HG02610 (cell line): ENCODE data around the gene WDR18.
"Not testable (repeated sequence)": the region's sequence is repeated elsewhere in the genome, so short reads cannot be mapped to it uniquely, and the experiment has no call there.

Experiments
- ATAC-seq: cut with Tn5 transposase; IDR thresholded peaks from one replicate; pipeline ENCODE4 v1.9.1; 2021; ENCODE audit warnings: mild to moderate bottlenecking, moderate library complexity; ENCODE audit not compliant: unreplicated experiment

WDR18 gene

DNA sequence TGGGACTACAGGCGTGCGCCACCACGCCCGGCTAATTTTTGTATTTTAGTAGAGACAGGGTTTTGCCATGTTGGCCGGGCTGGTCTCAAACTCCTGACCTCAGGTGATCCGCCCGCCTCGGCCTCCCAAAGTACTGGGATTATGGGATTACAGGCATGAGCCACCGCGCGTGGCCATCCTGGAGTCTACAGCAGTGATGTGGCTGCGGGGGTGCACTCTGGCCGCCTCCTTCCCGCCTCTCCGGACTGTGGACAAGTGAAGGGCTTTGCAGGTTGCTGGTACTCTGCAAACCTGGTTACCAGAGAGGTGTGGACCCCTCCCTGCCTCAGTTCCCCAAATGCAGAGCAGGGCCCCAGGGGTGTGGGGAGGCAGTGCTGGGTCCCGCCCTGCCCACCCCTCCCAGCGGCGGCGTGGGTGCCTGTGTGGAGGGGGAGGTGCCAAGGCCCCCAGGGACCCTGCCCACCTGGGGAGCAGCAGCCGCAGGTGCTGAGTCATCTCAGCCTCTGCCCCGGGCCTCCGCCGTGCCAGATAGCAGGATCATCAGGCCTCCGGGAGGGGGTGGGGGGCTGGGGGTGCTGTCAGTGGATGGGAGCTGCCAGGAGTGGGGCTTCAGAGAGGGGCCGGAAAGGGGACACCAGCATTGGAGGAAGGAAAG is 35.2 kb upstream of the WDR18 start:
- ATAC-seq, result no peak

DNA sequence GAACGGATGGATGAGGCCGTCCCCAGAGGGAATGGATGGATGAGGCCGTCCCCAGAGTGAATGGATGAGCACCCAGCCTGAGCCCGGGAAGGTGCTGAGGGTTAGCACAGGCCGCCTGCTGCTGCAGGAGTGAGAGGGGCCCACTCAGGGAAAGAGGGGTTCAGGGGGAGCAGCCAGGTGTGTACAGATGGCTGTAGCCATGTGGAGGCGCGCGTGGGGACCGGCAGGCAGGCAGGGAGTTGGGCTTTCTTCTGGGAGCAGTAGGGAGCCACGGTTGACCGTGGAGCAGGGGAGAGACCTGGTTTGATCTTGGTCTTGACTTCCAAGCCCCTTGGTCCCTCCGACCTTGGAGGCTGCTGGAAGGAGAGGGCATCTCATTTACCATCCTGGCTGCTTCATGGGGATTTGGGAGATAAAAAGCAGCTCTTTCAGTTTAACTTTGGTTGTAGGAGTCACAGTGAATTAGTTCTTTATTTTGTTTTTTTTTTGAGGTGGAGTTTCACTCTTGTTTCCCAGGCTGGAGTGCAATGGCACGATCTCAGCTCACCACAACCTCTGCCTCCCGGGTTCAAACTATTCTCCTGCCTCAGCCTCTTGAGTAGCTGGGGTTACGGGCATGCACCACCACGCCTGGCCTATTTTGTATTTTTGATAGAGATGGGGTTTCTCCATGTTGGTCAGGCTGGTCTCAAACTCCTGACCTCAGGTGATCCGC is 33.6 kb upstream of the WDR18 start:
- ATAC-seq, result no peak

DNA sequence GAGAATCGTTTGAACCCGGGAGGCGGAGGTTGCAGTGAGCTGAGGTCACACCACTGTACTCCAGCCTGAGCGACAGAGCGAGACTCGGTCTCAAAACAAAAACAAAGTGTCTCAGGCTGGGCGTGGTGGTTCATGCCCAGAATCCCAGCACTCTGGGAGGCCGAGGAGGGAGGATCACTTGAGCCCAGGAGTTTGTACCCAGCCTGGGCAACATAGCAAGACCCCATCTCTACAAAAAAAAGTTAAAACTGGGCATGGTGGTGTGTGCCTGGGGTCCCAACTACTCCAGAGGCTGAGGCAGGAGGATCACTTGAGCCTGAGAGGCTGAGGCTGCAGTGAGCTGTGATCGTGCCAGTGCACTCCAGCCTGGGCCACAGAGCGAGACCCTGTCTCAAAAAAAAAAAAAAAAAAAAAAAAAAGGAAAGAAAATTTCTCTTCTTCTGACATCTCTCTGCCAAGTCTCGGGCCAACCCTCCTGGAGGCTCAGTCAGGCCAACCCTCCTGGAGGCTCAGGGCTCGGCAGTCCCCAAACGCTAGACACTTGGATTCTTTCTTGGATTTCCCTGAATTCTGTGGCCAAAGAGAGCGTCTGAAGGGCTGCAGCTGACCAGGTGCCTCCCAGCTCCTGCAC is 32.0 kb upstream of the WDR18 start:
- ATAC-seq, result no peak

DNA sequence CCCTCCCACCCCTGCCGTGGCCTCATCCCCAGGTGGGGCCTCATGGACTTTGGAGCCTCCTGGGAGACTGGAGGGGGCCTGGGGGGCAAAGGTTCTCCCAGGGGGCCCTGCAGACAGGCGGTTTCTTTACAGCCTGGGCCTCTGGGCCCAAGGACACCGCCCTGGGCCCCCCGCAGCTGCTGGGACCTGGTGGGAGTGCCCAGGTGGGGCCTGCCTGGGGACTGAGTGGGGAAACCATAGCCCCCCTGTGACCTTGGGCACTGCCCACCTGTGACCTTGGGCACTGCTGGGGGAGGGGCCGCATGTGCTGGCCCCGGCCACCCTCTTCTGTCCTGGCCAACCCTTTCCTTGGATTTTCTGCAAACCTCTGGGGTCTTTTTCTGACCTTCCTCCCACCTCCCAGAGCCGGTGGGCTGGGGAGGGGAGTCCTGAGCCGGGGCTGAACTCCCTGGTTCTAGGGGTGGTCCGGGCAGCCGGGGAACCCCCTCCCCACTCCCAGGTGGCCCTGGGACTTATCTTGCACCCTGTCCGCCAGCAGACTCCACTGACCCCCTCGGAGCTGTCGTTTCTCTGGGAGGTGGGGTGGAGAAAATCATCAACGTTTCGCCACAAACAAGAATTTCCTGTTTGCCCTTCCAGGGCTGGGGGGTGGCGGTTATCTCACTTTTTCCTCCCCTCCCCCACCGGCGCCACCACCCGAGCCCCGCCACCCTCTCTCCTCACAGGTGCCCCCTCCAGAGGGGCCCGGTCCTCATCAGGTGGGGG is 31.3 kb upstream of the WDR18 start:
- ATAC-seq, result no peak

DNA sequence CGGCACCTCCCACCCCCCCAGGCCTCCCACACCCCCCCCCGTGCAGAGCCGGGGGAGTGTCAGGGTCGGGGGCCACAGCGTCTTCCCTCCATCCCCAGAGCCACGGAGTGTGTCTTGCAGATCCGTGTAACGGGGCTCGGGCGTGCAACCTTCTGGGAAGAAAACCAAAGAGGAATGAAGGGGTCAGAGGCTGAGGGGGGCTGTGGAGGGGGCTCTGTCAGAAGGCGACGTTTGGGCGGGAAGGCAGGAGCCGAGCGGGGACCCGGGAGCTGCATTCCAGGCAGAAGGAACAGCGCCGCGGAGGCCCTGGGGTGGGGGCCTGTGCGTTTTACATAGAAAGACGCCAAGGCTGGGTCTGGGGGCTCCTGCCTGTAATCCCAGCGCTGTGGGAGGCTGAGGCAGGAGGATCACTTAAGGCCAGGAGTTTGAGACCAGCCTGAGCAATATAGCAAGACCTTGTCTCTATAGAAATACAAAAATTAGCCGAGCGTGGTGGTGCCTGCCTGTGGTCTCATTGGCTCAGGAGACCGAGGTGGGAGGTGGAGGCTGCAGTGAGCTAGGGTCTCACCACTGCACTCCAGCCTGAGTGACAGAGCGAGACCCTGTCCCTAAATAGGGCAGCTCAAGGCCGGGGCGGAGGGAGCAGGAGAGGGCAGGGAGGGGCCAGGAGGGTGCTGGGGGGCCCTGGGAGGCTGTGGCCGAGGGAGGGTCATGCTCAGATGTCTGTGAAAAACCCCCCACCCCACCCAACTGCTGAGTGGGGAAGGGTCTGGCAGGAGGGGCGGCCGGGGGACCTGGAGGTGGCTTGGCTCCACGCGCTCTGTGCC is 30.5 kb upstream of the WDR18 start:
- no peak for ATAC-seq

DNA sequence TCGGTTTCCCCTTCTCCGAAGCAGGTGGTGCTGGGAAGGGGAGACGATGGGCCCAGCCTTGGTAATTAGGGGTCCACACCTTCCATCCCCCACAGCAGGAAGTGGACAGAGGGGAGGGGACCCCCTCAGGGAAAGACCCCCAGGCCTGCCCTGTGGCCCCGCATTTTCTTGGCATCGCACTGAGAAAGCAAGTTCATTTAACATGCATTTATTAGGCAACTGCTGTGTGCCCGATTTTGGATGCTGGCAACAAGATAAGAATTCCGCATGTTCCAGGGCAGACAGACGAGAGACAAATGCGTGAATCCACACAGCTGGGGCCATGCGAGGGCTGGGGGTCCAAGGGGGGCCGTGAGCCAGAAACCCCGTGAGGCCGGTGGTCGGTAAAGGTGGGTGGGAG is 29.9 kb upstream of the WDR18 start:
- no peak for ATAC-seq

DNA sequence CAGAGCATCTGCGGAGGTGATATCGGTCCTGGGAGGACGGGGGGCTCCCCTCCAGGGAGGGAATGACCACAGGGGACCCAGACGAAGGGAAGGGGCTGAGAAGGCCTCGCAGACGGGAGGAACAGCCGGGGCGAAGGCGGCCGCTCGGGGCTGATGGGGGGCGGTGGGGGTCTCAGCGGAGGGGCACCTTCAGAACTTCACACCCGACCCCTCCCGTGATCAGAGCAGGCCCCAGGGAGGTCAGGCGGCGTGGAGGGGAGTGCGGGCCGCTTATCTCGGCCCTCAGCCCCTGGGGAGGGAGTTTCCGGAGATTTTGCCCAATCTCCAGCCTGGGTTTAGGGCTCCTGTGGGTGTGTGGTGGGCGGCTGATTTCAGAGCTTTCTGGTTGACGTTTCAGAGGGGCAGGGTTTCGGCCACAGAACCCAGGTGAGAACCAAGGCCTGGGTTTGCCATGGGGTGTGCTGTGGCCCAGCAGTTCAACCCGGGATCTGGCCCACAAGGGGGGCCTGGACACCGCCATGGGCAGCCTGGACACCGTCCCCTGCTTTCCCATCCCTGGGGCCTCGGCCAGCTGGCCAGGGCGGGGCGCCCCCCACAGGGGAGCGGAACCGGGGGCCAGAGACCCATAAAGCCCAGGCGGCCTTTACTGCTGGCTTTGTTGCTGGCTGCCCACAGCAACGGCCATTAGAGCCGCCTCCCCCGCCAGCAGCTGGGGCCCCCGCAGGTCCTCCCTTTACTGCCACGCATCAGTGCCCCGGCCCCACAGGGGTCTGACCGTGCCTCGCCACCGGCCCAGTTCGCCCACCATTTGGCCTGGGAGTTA is 29.3 kb upstream of the WDR18 start:
- ATAC-seq, result no peak

DNA sequence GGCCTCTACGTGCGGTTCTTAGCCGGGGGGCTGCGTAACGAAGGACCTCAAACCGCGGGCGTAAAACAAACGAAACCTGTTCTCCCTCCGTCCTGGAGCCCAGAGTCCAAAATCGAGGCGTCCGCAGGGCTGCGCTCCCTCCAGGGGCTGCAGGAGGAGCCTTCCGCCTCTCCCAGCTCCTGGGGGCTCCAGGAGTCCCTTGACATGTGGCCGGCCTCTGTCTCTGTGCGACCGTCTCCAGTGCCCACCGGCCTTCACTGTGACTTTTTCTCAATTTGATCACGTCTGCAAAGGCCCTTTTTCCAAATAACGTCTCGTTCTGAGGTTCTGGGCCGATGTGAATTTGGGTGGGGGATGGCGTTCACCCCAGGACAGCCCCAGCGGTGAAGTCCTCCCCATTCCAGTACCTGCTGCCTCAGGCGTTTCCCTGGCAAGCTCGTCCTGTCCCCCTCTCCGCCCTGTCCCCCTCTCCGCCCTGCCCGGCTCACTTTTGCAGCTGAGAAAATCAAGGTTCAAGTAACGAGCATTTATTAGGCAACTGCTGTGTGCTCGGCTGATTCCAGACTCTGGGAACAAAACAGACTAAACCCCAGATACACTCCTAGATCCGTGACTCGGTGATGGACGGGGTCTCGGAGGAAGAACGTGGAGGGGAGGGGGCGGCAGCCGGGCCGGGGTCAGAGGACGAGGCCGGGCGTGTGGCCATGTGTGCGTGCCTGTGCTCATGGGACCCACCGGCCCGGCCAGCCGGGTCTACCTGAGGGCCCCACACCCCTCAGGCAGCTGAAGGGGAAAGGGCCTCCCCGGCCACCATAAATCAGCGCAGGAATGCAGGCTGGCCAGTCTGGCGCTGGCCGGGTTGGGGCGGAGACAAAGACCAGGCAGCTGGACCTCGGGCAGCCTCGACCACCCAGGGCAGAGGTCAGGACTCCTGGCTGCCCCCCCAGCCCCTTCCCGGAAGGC is 28.1 kb upstream of the WDR18 start:
- no peak for ATAC-seq

DNA sequence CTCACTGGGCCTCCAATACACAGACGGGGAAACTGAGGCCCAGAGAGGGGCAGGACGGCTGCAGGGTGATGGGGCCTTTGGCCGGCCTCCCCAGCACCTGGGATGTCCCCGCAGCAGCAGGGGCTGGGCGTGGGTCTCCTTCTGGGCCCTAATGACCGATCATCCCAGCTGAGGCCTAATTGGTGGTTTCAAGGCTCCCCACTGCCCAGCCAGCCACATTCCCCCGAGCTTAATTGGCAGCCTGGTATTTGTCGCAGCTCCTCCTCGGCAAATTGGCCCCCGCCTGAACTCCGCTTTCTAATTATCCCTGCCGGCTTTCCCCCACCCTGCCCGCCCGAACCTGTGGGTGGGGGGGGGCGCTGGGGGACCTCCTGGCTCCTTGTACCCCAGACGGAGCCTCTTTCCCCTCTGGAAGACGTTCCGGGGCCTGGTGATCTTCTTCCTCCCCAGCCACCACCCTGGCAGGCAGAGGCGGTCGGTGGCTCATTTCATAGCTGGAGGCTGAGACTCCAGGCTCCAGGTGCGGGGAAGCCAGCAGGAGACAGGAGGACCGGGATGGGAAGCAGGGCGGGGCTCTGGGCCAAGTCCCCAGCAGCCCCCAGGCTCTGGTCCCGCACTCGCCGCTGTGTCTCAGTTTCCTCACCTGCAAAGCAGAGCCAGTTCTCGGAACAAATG is 27.2 kb upstream of the WDR18 start:
- no peak for ATAC-seq

DNA sequence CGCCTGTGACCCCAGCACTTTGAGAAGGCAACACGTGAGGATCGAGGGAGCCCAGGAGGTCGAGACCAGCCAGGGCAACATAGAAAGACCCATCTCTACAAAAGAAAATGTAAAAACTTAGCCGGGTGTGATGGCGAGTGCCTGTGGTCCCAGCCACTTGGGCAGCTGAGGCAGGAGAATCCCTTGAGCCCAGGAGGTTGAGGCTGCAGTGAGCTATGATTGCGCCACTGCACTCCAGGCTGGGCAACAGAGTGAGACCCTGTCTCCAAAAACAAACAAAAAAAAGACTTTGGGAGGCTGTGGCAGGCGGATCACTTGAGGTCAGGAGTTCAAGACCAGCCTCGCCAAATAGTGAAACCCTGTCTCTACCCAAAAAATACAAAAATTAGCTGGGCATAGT is 26.6 kb upstream of the WDR18 start:
- ATAC-seq, result not testable (repeated sequence)

DNA sequence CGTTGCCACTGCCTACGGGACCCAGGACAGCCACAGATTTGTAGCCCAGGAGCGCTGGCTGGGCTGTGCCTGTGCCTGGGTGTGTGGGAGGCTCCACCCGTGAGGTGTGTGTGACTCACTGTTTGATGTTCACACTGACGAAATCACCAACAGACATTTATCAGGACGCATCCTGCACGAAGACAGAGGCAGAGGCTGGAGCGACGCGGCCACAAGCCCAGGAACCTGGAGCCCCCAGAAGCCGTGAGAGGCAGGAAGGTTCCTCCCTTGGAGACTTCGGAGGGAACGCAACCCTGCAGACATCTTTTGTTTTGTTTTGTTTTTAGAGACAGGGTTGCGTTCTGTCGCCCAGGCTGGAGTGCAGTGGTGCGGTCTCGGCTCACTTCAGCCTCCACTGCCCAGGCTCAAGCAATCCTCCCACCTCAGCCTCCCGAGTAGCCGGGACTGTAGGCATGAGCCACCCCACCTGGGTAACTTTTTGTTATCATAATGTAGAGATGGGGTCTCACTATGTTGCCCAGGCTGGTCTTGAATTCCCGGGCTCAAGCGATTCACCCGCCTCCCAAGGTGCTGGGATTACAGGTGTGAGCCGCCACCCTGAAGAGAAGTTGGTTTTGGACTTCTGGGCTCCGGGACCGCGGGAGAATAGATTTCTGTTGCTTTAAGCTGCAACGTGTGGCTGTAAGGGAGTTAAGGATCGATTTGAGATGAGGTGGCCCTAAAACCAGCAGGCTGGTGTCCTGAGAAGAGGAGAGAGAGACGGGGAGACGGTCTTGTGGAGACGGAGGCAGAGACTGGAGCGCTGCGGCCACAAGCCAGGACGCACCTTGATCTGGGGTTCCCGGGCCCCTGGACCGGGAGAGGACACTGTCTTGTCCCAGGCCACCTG is 24.9 kb upstream of the WDR18 start:
- ATAC-seq, result no peak

DNA sequence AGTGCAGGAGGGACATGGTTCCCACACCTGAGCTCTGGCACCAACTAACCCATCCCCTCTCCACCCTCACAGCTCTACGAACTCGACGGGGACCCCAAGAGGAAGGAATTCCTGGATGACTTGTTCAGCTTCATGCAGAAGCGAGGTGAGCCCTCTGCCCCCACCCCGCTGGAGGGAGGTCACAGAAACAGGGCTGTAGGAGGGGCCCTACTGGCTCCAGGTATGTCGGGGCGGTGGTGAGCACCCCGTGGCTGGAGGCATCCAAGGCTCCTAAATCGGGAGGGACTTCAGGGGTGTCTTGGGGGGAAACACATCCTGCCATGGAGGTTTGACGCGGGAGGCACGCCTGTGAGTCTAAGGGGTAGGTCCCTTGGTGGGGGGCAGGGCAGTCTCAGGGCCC is 24.1 kb upstream of the WDR18 start:
- ATAC-seq, result no peak

DNA sequence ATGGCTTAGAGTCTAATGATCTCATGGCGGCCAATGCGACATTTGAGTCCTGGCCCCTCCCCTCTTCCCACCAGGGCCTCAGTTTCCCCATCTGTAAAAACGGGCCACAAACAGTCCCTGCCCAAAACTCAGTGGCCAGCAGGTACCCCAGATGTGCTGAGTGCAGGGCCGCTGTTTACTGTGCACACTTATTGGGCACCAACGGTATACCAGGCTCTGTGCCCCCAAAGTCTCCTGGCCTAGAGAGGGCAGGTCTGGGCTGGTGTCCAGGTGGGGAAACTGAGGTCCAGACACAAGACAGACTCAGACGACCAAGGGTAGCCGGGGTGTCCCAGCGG is 23.6 kb upstream of the WDR18 start:
- no peak for ATAC-seq

DNA sequence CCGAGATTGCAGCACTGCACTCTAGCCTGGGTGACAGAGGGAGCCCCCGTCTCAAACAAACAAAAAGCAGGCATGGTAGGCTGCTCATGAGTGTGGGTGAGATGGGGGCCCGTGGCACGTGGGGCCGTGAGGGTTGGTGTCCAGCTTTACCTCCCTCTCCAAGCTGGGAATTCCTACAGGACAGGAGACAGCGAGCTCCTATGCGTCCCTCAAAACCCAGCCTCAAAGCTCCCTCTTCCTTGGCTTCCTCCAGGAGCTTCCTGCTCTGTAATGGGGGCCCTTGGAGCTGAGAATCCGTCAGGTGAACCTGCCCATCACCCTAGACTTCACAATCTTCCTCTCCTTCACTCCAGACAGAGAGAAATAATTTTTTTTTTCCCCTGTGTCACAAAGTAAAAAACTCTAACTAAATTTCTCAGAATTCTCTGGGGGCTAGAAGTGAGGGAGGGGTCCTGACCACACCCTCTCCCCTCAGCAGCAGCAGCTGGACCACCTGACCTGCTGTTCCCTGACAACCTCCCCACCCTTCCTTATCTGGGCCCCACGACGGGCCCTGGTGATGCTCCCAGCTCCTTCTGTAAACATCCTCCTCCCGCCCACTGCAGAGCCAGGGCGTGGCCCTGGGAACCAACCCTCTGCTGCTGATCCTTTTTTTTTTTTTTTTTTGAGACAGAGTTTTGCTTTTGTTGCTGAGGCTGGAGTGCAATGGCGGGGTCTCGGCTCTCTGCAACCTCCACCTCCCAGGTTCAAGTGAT is 22.1 kb upstream of the WDR18 start:
- ATAC-seq, result no peak

DNA sequence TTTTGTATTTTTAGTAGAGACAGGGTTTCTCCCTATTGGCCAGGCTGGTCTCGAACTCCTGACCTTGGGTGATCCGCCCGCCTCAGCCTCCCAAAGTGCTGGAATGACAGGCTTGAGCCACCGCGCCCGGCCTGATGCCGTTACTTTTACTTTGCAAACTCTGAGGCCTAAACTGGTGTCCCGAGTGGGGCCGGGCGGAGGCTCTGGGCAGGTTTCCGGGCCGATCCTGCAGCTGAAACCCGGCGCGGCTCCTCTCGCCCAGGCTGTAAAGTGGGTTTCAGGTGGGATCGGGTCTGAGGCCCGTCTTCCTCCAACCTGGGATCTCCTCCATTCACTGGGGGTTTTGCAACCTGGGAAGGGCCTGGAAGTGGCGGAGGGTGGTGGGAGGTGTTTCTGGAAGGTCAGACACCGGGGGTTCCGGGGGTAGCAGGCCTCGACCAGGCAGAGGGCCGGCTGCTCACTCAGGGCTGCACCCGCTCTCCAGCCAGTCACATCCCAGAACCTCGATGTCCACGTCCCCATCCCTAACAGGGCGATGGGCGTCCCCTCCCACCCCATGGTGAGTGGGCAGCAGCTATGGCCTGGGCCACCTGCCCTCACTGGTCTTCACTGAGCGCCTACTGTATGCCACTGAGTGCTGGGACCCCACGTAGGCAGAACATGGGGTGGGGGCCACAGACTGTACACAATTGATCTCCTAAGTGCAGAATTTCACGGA is 21.3 kb upstream of the WDR18 start:
- no peak for ATAC-seq

DNA sequence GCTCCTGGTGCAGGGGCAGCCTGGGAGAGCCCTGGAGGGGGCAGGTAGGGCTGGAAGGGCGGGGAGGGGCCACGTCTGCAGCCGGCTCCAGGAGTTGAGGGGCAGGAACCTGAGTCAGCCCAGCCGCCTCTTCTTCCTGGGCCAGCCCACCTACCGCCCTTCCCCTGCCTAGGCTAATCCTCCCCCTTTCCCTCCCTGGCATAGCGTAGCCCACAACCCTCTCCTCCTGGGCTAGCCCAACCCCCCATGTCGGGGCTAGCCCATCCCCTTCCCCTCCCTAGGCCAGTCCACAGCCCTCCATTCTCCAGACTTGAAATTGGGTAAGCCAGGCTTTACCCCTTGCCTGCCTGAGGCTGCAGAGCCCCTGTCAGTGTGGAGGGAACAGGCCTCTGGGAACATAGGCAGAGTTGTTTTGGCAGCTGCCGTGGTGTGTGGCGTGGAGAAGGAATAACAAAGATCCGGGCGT is 20.6 kb upstream of the WDR18 start:
- ATAC-seq, result no peak
